Common myeloid progenitor, CD34-positive (primary cell): Measurements from ENCODE around the gene PSMG1. TPM values are rescaled to one million over a fixed set of nuclear protein-coding genes. Genes with fewer than 3 reads are reported as not detected.
"Not testable (repeated sequence)": the region's sequence is repeated elsewhere in the genome, so short reads cannot be mapped to it uniquely, and the experiment has no call there.

ENCODE experiments used
- CTCF ChIA-PET: fragments of 350-600 bp; sonication (Branson Sonifier 250); formaldehyde crosslinking; loops from one replicate; lab custom pipeline; 2021; ENCODE audit warnings: antibody characterized with exemption; lab: Charles Lee
- POLR2A ChIA-PET: fragments of 350-600 bp; sonication (Branson Sonifier 250); formaldehyde crosslinking; loops from one replicate; lab custom pipeline; 2021; ENCODE audit warnings: antibody characterized with exemption; lab: Charles Lee
- DNase-seq, 3 donors: peaks; one replicate each; pipeline versions ENCODE4 v3.0.0 to v3.0.0-alpha.2; 2013
- H3K27ac ChIP-seq, 2 experiments: 1 replicate in 1 of 2; 2 replicates in 1 of 2; pipeline ENCODE4 v1.7.0; 2013; ENCODE audit warnings: inconsistent platforms in 2 of 2, low read length in 2 of 2, mild to moderate bottlenecking in 2 of 2, low read depth in 1 of 2, moderate library complexity in 1 of 2; ENCODE audit not compliant: severe bottlenecking in 2 of 2, insufficient read depth in 1 of 2, poor library complexity in 1 of 2
- H3K27me3 ChIP-seq, 5 experiments: replicated peaks in 2 of 5; 1 replicate in 3 of 5; 2 replicates in 2 of 5; pipeline versions ENCODE4 v1.6.1 to v1.7.0; 2013; ENCODE audit warnings: low read length in 4 of 5, mild to moderate bottlenecking in 2 of 5, moderate library complexity in 2 of 5, inconsistent platforms in 1 of 5; ENCODE audit not compliant: insufficient read depth in 5 of 5, control insufficient read depth in 4 of 5
- H3K36me3 ChIP-seq, 4 experiments: 1 replicate in 2 of 4; 2 replicates in 2 of 4; pipeline versions ENCODE4 v1.6.1 to v1.7.0; 2013; ENCODE audit warnings: low read length in 3 of 4, control low read depth in 1 of 4, mild to moderate bottlenecking in 1 of 4; ENCODE audit not compliant: control insufficient read depth in 4 of 4, insufficient read depth in 4 of 4
- H3K4me1 ChIP-seq, 4 experiments: 1 replicate in 3 of 4; 2 replicates in 1 of 4; pipeline versions ENCODE4 v1.6.1 to v1.7.1; 2013; ENCODE audit warnings: low read length in 3 of 4, mild to moderate bottlenecking in 3 of 4, control low read depth in 1 of 4, inconsistent platforms in 1 of 4, moderate library complexity in 1 of 4; ENCODE audit not compliant: control insufficient read depth in 4 of 4, insufficient read depth in 4 of 4; ENCODE audit errors: control extremely low read depth in 1 of 4
- H3K4me3 ChIP-seq, 7 experiments: 1 replicate in 4 of 7; 2 replicates in 3 of 7; pipeline versions ENCODE4 v1.5.1 to v1.7.0; 2013; ENCODE audit warnings: mild to moderate bottlenecking in 7 of 7, low read length in 6 of 7, moderate library complexity in 6 of 7, inconsistent platforms in 2 of 7, low read depth in 2 of 7, control low read depth in 1 of 7; ENCODE audit not compliant: insufficient read depth in 4 of 7, control insufficient read depth in 1 of 7; ENCODE audit errors: extremely low read depth in 1 of 7
- H3K9me3 ChIP-seq, 5 experiments: 1 replicate in 4 of 5; 2 replicates in 1 of 5; pipeline versions ENCODE4 v1.6.1 to v1.7.1; 2013; ENCODE audit warnings: low read length in 4 of 5, mild to moderate bottlenecking in 2 of 5, inconsistent platforms in 1 of 5, low read depth in 1 of 5, moderate library complexity in 1 of 5; ENCODE audit not compliant: control insufficient read depth in 4 of 5, insufficient read depth in 2 of 5; ENCODE audit errors: control extremely low read depth in 1 of 5
- WGBS: methylation state at CpG from one replicate; pipeline ENCODE4 v1.1.5; 2013; ENCODE audit not compliant: insufficient coverage; 5-methylcytosine and 5-hydroxymethylcytosine counted together
- polyA plus RNA-seq: library from polyadenylated mRNA; unstranded; fragments of 120-200 nt; gene quantifications from one replicate; pipeline ENCODE4 v1.2.1, GENCODE V29; 2013

The PSMG1 gene
- polyA plus RNA-seq: 71.7 TPM

GRCh38 chr21:39183272-39184049, at the start of gene PSMG1:
TSS of gene PSMG1 (minus strand) at chr21:39183451. CDS start at chr21:39183385, 66 bp downstream.
- POLR2A ChIA-PET: interaction anchor here (0.8 to 1.6 kb wide), 4 partner anchors 9 to 130 kb away, joined by 3 read pairs; no protein-coding TSS in a partner anchor

GRCh38 chr21:39232861-39233291, 49.6 kb upstream of the PSMG1 start:
- no peak for DNase-seq
- Histone ChIP-seq H3K4me3 (no peak overlapping the region), H3K9me3 (no peaks in the 10 kb centered on the region), H3K27ac (no peak overlapping the region), H3K36me3 (peaks cover 33 to 88% (median 56%) of the 10 kb centered on the region in 4 experiments), H3K4me1 (no peaks in the 10 kb centered on the region), H3K27me3 (no peaks in the 10 kb centered on the region)
- WGBS: 100% methylated on average over 3 of the region's 3 CpGs
- ChIA-PET CTCF (no interaction called here), POLR2A (no interaction called here)

More at GRCh38 chr21:39183272-39184049, at the start of gene PSMG1:
- CTCF ChIA-PET: interaction anchor here (1.4 to 1.8 kb wide), 3 partner anchors 10 to 16 kb away, joined by 4 to 5 read pairs (median 4); no protein-coding TSS in a partner anchor
- Histone ChIP-seq H3K27ac (peak within 1 kb of the TSS; percentile 74 to 91), H3K4me3 (peak within 1 kb of the TSS; percentile 53 to 98 (median 95)), H3K36me3 (peaks cover 5 to 25% (median 12%) of the 10 kb centered on the region in 4 experiments), H3K27me3 (no peaks in the 10 kb centered on the region), H3K4me1 (peaks cover 13 to 36% (median 27%) of the 10 kb centered on the region in 4 experiments), H3K9me3 (no peaks in the 10 kb centered on the region)
- WGBS: under 1% methylated on average over 52 of the region's 76 CpGs
- DNase-seq: peak; percentile 92 to 97 (median 96)

- no peaks in the 10 kb centered on the region for H3K4me1 ChIP-seq
- H3K27ac ChIP-seq: no peak overlapping the region
- H3K9me3 ChIP-seq: peaks cover 0 to 2% (median 0%) of the 10 kb centered on the region in 5 experiments
- 83% methylated on average over 1 of the region's 3 CpGs for WGBS
- H3K4me3 ChIP-seq: no peak overlapping the region
- no peaks in the 10 kb centered on the region for H3K27me3 ChIP-seq
- ChIA-PET POLR2A (interaction anchor here (0.6 kb wide), 1 partner anchor 134 kb away, joined by 3 read pairs; no protein-coding TSS in a partner anchor), CTCF (no interaction called here)
- DNase-seq: no peak
- peaks cover 11 to 68% (median 34%) of the 10 kb centered on the region in 4 experiments for H3K36me3 ChIP-seq
Observed at GRCh38 chr21:39224930-39225329, 41.7 kb upstream of the PSMG1 start.

- no peaks in the 10 kb centered on the region for H3K4me1 ChIP-seq
- POLR2A ChIA-PET: no interaction called here
- no peak for DNase-seq
- H3K36me3 ChIP-seq: peaks cover 13 to 63% (median 30%) of the 10 kb centered on the region in 4 experiments
- no CpG with 5 or more reads among the region's 3 CpGs for WGBS
- no peak overlapping the region for H3K27ac ChIP-seq
- peaks cover 0 to 2% (median 0%) of the 10 kb centered on the region in 5 experiments for H3K9me3 ChIP-seq
- H3K4me3 ChIP-seq: no peak overlapping the region
- CTCF ChIA-PET: no interaction called here
- H3K27me3 ChIP-seq: no peaks in the 10 kb centered on the region
Observed at GRCh38 chr21:39221997-39222486, 38.8 kb upstream of the PSMG1 start.

- Histone ChIP-seq H3K36me3 (peaks cover 12 to 60% (median 27%) of the 10 kb centered on the region in 4 experiments), H3K4me1 (no peaks in the 10 kb centered on the region), H3K27me3 (no peaks in the 10 kb centered on the region), H3K9me3 (peaks cover 0 to 1% (median 0%) of the 10 kb centered on the region in 5 experiments), H3K4me3 (no peak overlapping the region), H3K27ac (no peak overlapping the region)
- ChIA-PET POLR2A (no interaction called here), CTCF (no interaction called here)
- DNase-seq: no peak
- WGBS: 80% methylated on average over 3 of the region's 7 CpGs
Observed at GRCh38 chr21:39221282-39221996, 38.2 kb upstream of the PSMG1 start.

GRCh38 chr21:39220875-39221274, 37.6 kb upstream of the PSMG1 start:
- H3K36me3 ChIP-seq: peaks cover 9 to 61% (median 29%) of the 10 kb centered on the region in 4 experiments
- H3K27me3 ChIP-seq, H3K9me3 ChIP-seq, POLR2A ChIA-PET, H3K4me3 ChIP-seq, CTCF ChIA-PET, H3K27ac ChIP-seq, H3K4me1 ChIP-seq, DNase-seq: not testable (repeated sequence)
- no CpG with 5 or more reads among the region's 2 CpGs for WGBS
